PC-3 (cell line): ENCODE data around the gene COLEC11. TPM values are rescaled to one million over a fixed set of nuclear protein-coding genes. Genes with fewer than 3 reads are reported as not detected.
"Not testable (repeated sequence)": the region's sequence is repeated elsewhere in the genome, so short reads cannot be mapped to it uniquely, and the experiment has no call there.

Experiments used
- ATAC-seq: fragments of 200-7000 bp; cut with Tn5 transposase; 2 replicates; pipeline ENCODE4 v1.9.1; 2020; ENCODE audit warnings: mild to moderate bottlenecking, moderate library complexity
- BruUV-seq: library from RNA; stranded (reverse); fragments of 400-500 nt; replicated peaks from 2 replicates; lab custom pipeline; 2021; lab: Mats Ljungman, UMichigan
- CTCF ChIA-PET: fragments of 300-600 bp; sonication (Branson Sonifier 250); formaldehyde crosslinking; loops from one replicate; lab custom pipeline; 2022; ENCODE audit warnings: antibody characterized with exemption; lab: Charles Lee
- POLR2A ChIA-PET: fragments of 300-600 bp; sonication (Branson Sonifier 250); formaldehyde crosslinking; loops from one replicate; lab custom pipeline; 2022; ENCODE audit warnings: antibody characterized with exemption; ENCODE audit not compliant: unreplicated experiment; lab: Charles Lee
- DNase-seq: peaks from one replicate; pipeline ENCODE4 v3.0.0-alpha.2; 2015
- H2AFZ ChIP-seq: fragments of 300-600 bp; sonication (generic); 2 replicates; pipeline ENCODE4 v1.6.0; 2016; ENCODE audit warnings: antibody characterized with exemption, low read length
- H3F3A ChIP-seq: fragments of 300-600 bp; sonication (generic); one replicate; pipeline ENCODE4 v1.6.0; 2017; ENCODE audit warnings: antibody characterized with exemption, low read length, control low read depth, mild to moderate bottlenecking; ENCODE audit not compliant: unreplicated experiment
- H3K27ac ChIP-seq: fragments of 300-600 bp; sonication (generic); 2 replicates; pipeline ENCODE4 v1.5.1; 2016; ENCODE audit warnings: mild to moderate bottlenecking, low read length
- H3K27me3 ChIP-seq: fragments of 300-600 bp; sonication (generic); 2 replicates; pipeline ENCODE4 v1.6.1; 2016; ENCODE audit warnings: low read length, mixed read lengths
- H3K36me3 ChIP-seq: fragments of 300-600 bp; sonication (generic); 2 replicates; pipeline ENCODE4 v1.6.1; 2016; ENCODE audit warnings: low read depth, mixed run types, low read length, mixed read lengths
- H3K4me1 ChIP-seq: fragments of 300-600 bp; sonication (generic); 2 replicates; pipeline ENCODE4 v1.5.1; 2016; ENCODE audit warnings: low read length; ENCODE audit not compliant: insufficient read depth
- H3K4me2 ChIP-seq: fragments of 300-600 bp; sonication (generic); 2 replicates; pipeline ENCODE4 v1.6.0; 2016; ENCODE audit warnings: low read length
- H3K4me3 ChIP-seq: fragments of 300-600 bp; sonication (generic); 2 replicates; pipeline ENCODE4 v1.5.1; 2016; ENCODE audit warnings: mild to moderate bottlenecking, low read length, mixed read lengths
- H3K79me2 ChIP-seq: fragments of 300-600 bp; sonication (generic); 2 replicates; pipeline ENCODE4 v1.6.1; 2017; ENCODE audit warnings: low read length, mixed read lengths
- H3K9ac ChIP-seq: fragments of 300-600 bp; sonication (generic); 2 replicates; pipeline ENCODE4 v1.6.0; 2016; ENCODE audit warnings: mild to moderate bottlenecking, low read length
- H3K9me2 ChIP-seq: fragments of 300-600 bp; sonication (generic); replicated peaks from 2 replicates; pipeline ENCODE4 v1.6.1; 2016; ENCODE audit warnings: mixed run types, low read length, mixed read lengths
- H3K9me3 ChIP-seq: fragments of 300-600 bp; sonication (generic); 2 replicates; pipeline ENCODE4 v1.6.1; 2016; ENCODE audit warnings: low read length, mixed read lengths
- H4K20me1 ChIP-seq: fragments of 300-600 bp; sonication (generic); 2 replicates; pipeline ENCODE4 v1.6.1; 2016; ENCODE audit warnings: low read length, mixed read lengths
- CTCF ChIP-seq: fragments of 300-600 bp; sonication (generic); conservative IDR thresholded peaks from 2 replicates; pipeline ENCODE4 v1.5.1; 2017; ENCODE audit warnings: antibody characterized with exemption, low read depth, mild to moderate bottlenecking, low read length
- EZH2 ChIP-seq: fragments of 300-600 bp; sonication (generic); IDR thresholded peaks from one replicate; pipeline ENCODE4 v1.6.1; 2017; ENCODE audit warnings: antibody characterized with exemption, mild to moderate bottlenecking, low read length; ENCODE audit not compliant: unreplicated experiment
- EZH2phosphoT487 ChIP-seq: fragments of 300-600 bp; sonication (generic); IDR thresholded peaks from 2 replicates; pipeline ENCODE4 v1.6.1; 2018; ENCODE audit warnings: mild to moderate bottlenecking, antibody characterized with exemption, low read length, borderline replicate concordance
- intact Hi-C: fragments of 100-400 bp; cut with micrococcal nuclease; formaldehyde crosslinking; loops from 2 replicates; pipeline ENCODE4 v1.9.0; 2023
- total RNA-seq: library from RNA; depleted of rRNA; stranded (reverse); fragments of >200 nt; gene quantifications from 2 replicates; pipeline ENCODE4 v1.2.3, GENCODE V29; 2014

The COLEC11 gene
- total RNA-seq, 1 experiment from 2014 or later: 0.44 TPM

GRCh38 chr2:3617198-3617890 lies 22.4 kb downstream of the COLEC11 start:
- BruUV-seq: no TSS peak
- Histone ChIP-seq H2AFZ (no peak overlapping the region), H3F3A (no peaks in the 10 kb centered on the region), H3K9me3 (no peaks in the 10 kb centered on the region), H3K9me2 (no peaks in the 10 kb centered on the region), H3K79me2 (no peaks in the 10 kb centered on the region), H3K4me2 (no peak overlapping the region), H3K36me3 (no peaks in the 10 kb centered on the region), H3K9ac (no peak overlapping the region), H3K27me3 (peaks cover 5% of the 10 kb centered on the region), H3K4me3 (no peak overlapping the region), H3K4me1 (no peaks in the 10 kb centered on the region), H3K27ac (no peak overlapping the region), H4K20me1 (no peaks in the 10 kb centered on the region)
- POLR2A ChIA-PET: no interaction called here
- TF ChIP-seq EZH2 (no peak), EZH2phosphoT487 (no peak), CTCF (no peak)
- intact Hi-C loops: no loop called here
- ATAC-seq (no peak), DNase-seq (no peak)
- CTCF ChIA-PET: no interaction called here

GRCh38 chr2:3618367-3618766 lies 23.5 kb downstream of the COLEC11 start:
- H3K9me3 ChIP-seq: no peaks in the 10 kb centered on the region
- no peaks in the 10 kb centered on the region for H4K20me1 ChIP-seq
- DNase-seq: no peak
- no peak overlapping the region for H3K4me2 ChIP-seq
- H3K4me3 ChIP-seq: no peak overlapping the region
- H3K79me2 ChIP-seq: no peaks in the 10 kb centered on the region
- no peak overlapping the region for H3K9ac ChIP-seq
- TF ChIP-seq CTCF (no peak), EZH2phosphoT487 (no peak), EZH2 (no peak)
- no peaks in the 10 kb centered on the region for H3F3A ChIP-seq
- POLR2A ChIA-PET: no interaction called here
- CTCF ChIA-PET: no interaction called here
- H3K36me3 ChIP-seq: no peaks in the 10 kb centered on the region
- intact Hi-C loops: no loop called here
- H3K9me2 ChIP-seq: no peaks in the 10 kb centered on the region
- H3K27ac ChIP-seq: no peak overlapping the region
- no peaks in the 10 kb centered on the region for H3K4me1 ChIP-seq
- H3K27me3 ChIP-seq: peaks cover 5% of the 10 kb centered on the region
- no peak overlapping the region for H2AFZ ChIP-seq
- no peak for ATAC-seq
- no TSS peak for BruUV-seq

- no peaks in the 10 kb centered on the region for H3K36me3 ChIP-seq
- no peaks in the 10 kb centered on the region for H3F3A ChIP-seq
- DNase-seq (no peak), ATAC-seq (no peak)
- H3K9me2 ChIP-seq: no peaks in the 10 kb centered on the region
- H3K27me3 ChIP-seq: peaks cover 8% of the 10 kb centered on the region
- ChIA-PET CTCF (no interaction called here), POLR2A (no interaction called here)
- H3K4me2 ChIP-seq: no peak overlapping the region
- intact Hi-C loops: no loop called here
- no peak overlapping the region for H3K27ac ChIP-seq
- H3K79me2 ChIP-seq: no peaks in the 10 kb centered on the region
- BruUV-seq: no TSS peak
- no peaks in the 10 kb centered on the region for H3K4me1 ChIP-seq
- TF ChIP-seq EZH2phosphoT487 (no peak), EZH2 (no peak), CTCF (no peak)
- H3K9me3 ChIP-seq: no peaks in the 10 kb centered on the region
- H3K4me3 ChIP-seq: no peak overlapping the region
- H2AFZ ChIP-seq: no peak overlapping the region
- no peaks in the 10 kb centered on the region for H4K20me1 ChIP-seq
- H3K9ac ChIP-seq: no peak overlapping the region
These were observed 24.1 kb downstream of the COLEC11 start for GRCh38 chr2:3619033-3619432.

- CTCF ChIA-PET, H3K4me2 ChIP-seq, H3K36me3 ChIP-seq, H3K9me2 ChIP-seq, H3K79me2 ChIP-seq, H3K4me1 ChIP-seq, H3K27ac ChIP-seq, H4K20me1 ChIP-seq, H3F3A ChIP-seq, BruUV-seq, DNase-seq, intact Hi-C loops, H3K27me3 ChIP-seq, ATAC-seq, H3K9me3 ChIP-seq, POLR2A ChIA-PET, H3K9ac ChIP-seq, H3K4me3 ChIP-seq, H2AFZ ChIP-seq: not testable (repeated sequence)
These were observed 24.7 kb downstream of the COLEC11 start for GRCh38 chr2:3619661-3620060.
